OCI-LY1 (cell line): ENCODE data around the gene CRYAB.

ENCODE experiments used
- H2AFZ ChIP-seq: fragments of 200-600 bp; sonication (generic), shearing (Covaris generic); 2 replicates; pipeline ENCODE4 v1.6.0; 2014; ENCODE audit warnings: antibody characterized with exemption, mild to moderate bottlenecking, low read length
- H3F3A ChIP-seq: fragments of 200-600 bp; sonication (generic), shearing (Covaris generic); 2 replicates; pipeline ENCODE4 v1.6.0; 2014; ENCODE audit warnings: mild to moderate bottlenecking, antibody characterized with exemption, low read length, moderate library complexity; ENCODE audit not compliant: insufficient read depth
- H3K27ac ChIP-seq: fragments of 200-600 bp; sonication (generic); 2 replicates; pipeline ENCODE4 v1.5.1; 2014; ENCODE audit warnings: low read length, mixed run types, mild to moderate bottlenecking, low read depth; ENCODE audit not compliant: poor library complexity, severe bottlenecking
- H3K27me3 ChIP-seq: fragments of 200-600 bp; sonication (generic); 2 replicates; pipeline ENCODE4 v1.6.0; 2014; ENCODE audit warnings: antibody characterized with exemption, mild to moderate bottlenecking, low read length, moderate library complexity; ENCODE audit not compliant: insufficient read depth
- H3K36me3 ChIP-seq: fragments of 200-600 bp; sonication (generic); 2 replicates; pipeline ENCODE4 v1.6.1; 2014; ENCODE audit warnings: mild to moderate bottlenecking, antibody characterized with exemption, low read length, moderate library complexity, mixed read lengths; ENCODE audit not compliant: insufficient read depth
- H3K4me1 ChIP-seq: fragments of 200-600 bp; sonication (generic); 2 replicates; pipeline ENCODE4 v1.5.1; 2014; ENCODE audit warnings: mild to moderate bottlenecking, low read length, moderate library complexity; ENCODE audit not compliant: insufficient read depth, severe bottlenecking
- H3K4me2 ChIP-seq: fragments of 200-600 bp; sonication (generic), shearing (Covaris generic); 2 replicates; pipeline ENCODE4 v1.6.1; 2014; ENCODE audit warnings: low read length
- H3K4me3 ChIP-seq: fragments of 200-600 bp; sonication (generic); 2 replicates; pipeline ENCODE4 v1.5.1; 2014; ENCODE audit warnings: low read length, low read depth, mild to moderate bottlenecking, mixed read lengths; ENCODE audit not compliant: poor library complexity, severe bottlenecking
- H3K79me2 ChIP-seq: fragments of 200-600 bp; shearing (Covaris generic); 2 replicates; pipeline ENCODE4 v1.6.1; 2016; ENCODE audit warnings: mixed run types, low read length, mixed read lengths; ENCODE audit not compliant: insufficient read depth
- H3K9ac ChIP-seq: fragments of 200-600 bp; sonication (generic), shearing (Covaris generic); 2 replicates; pipeline ENCODE4 v1.6.1; 2014; ENCODE audit warnings: mild to moderate bottlenecking, low read length, mixed read lengths
- H3K9me2 ChIP-seq: fragments of 200-600 bp; sonication (generic), shearing (Covaris generic); 2 replicates; pipeline ENCODE4 v1.6.1; 2014; ENCODE audit warnings: low read depth, mild to moderate bottlenecking, low read length, mixed read lengths
- H3K9me3 ChIP-seq: fragments of 200-600 bp; shearing (Covaris generic); 2 replicates; pipeline ENCODE4 v1.6.1; 2014; ENCODE audit warnings: low read length, mixed read lengths
- H4K20me1 ChIP-seq: fragments of 200-600 bp; sonication (generic), shearing (Covaris generic); 2 replicates; pipeline ENCODE4 v1.6.0; 2016; ENCODE audit warnings: mild to moderate bottlenecking, low read length; ENCODE audit not compliant: insufficient read depth
- EZH2 ChIP-seq: fragments of 200-600 bp; sonication (generic), shearing (Covaris generic); IDR thresholded peaks from 2 replicates; pipeline ENCODE4 v1.8.0; 2017; ENCODE audit warnings: borderline replicate concordance, mixed run types, mild to moderate bottlenecking, antibody characterized with exemption, low read length, moderate library complexity, mixed read lengths
- TF ChIP-seq, protein P1 (sequence below): fragments of 200-600 bp; sonication (generic), shearing (Covaris generic); IDR thresholded peaks from 2 replicates; pipeline ENCODE4 v1.5.1; 2017; ENCODE audit warnings: mild to moderate bottlenecking, antibody characterized with exemption, low read length, moderate library complexity, mixed read lengths

The CRYAB gene

DNA sequence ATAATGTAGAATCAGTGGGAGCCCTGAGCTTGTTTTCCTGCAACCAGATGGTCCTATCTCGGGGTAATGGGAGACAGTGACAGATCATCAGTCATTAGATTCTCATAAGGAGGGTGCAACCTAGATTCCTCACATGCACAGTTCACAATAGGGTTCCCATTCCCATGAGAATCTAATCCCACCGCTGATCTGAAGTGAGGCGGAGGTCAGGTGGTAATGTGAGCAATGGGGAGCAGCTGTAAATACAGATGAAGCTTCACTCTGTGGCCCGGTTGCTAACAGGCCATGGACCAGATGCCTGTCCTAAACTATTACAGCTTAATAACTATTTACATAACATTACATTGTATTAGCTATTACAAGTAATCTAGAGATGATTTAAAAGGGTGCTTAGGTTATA, 42.6 kb upstream of the CRYAB start:
- H3F3A ChIP-seq: no peaks in the 10 kb centered on the region
- H2AFZ ChIP-seq: no peak overlapping the region
- no peak overlapping the region for H3K4me2 ChIP-seq
- no peaks in the 10 kb centered on the region for H3K4me1 ChIP-seq
- no peaks in the 10 kb centered on the region for H3K9me2 ChIP-seq
- H3K9me3 ChIP-seq: peaks cover 7% of the 10 kb centered on the region; the same call in 1 of the 2 replicates
- H3K79me2 ChIP-seq: no peaks in the 10 kb centered on the region; the same call in 1 of the 2 replicates
- TF ChIP-seq, protein P1, sequence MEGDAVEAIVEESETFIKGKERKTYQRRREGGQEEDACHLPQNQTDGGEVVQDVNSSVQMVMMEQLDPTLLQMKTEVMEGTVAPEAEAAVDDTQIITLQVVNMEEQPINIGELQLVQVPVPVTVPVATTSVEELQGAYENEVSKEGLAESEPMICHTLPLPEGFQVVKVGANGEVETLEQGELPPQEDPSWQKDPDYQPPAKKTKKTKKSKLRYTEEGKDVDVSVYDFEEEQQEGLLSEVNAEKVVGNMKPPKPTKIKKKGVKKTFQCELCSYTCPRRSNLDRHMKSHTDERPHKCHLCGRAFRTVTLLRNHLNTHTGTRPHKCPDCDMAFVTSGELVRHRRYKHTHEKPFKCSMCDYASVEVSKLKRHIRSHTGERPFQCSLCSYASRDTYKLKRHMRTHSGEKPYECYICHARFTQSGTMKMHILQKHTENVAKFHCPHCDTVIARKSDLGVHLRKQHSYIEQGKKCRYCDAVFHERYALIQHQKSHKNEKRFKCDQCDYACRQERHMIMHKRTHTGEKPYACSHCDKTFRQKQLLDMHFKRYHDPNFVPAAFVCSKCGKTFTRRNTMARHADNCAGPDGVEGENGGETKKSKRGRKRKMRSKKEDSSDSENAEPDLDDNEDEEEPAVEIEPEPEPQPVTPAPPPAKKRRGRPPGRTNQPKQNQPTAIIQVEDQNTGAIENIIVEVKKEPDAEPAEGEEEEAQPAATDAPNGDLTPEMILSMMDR: no peak
- no peak for TF ChIP-seq EZH2
- H4K20me1 ChIP-seq: no peaks in the 10 kb centered on the region
- H3K27ac ChIP-seq: no peak overlapping the region
- no peaks in the 10 kb centered on the region for H3K27me3 ChIP-seq
- peaks cover 4% of the 10 kb centered on the region; the same call in 1 of the 2 replicates for H3K36me3 ChIP-seq
- H3K4me3 ChIP-seq: no peak overlapping the region
- H3K9ac ChIP-seq: no peak overlapping the region

DNA sequence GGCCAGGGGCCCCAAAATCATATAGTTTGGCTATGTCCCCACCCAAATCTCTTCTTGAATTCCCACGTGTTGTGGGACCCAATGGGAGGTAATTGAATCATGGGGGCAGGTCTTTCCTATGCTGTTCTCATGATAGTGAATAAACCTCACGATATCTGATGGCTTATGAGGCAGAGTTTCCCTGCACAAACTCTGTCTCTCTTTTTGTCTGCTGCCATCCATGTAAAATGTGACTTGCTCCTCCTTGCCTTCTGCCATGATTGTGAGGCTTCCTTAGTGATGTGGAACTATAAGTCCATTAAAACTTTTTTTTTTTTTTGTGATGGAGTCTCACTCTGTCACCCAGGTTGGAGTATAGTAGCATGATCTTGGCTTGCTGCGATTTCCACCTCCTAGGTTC, 40.0 kb upstream of the CRYAB start:
- Histone ChIP-seq H3K9me3 (peaks cover 7% of the 10 kb centered on the region; the same call in 1 of the 2 replicates), H3K27me3 (no peaks in the 10 kb centered on the region), H3K4me3 (no peak overlapping the region), H3F3A (no peaks in the 10 kb centered on the region), H3K27ac (no peak overlapping the region), H3K4me2 (no peak overlapping the region), H3K4me1 (no peaks in the 10 kb centered on the region), H3K9me2 (no peaks in the 10 kb centered on the region), H2AFZ (no peak overlapping the region), H3K9ac (no peak overlapping the region), H4K20me1 (no peaks in the 10 kb centered on the region), H3K36me3 (peaks cover 4% of the 10 kb centered on the region; the same call in 1 of the 2 replicates), H3K79me2 (no peaks in the 10 kb centered on the region; the same call in 1 of the 2 replicates)
- TF ChIP-seq, protein P1: no peak
- no peak for TF ChIP-seq EZH2

GRCh38 chr11:111949519-111950426, 38.2 kb upstream of the CRYAB start:
- Histone ChIP-seq H3F3A (no peaks in the 10 kb centered on the region), H3K36me3 (peaks cover 4% of the 10 kb centered on the region; the same call in 1 of the 2 replicates), H4K20me1 (no peaks in the 10 kb centered on the region), H3K9ac (no peak overlapping the region), H2AFZ (no peak overlapping the region), H3K27ac (no peak overlapping the region), H3K4me3 (no peak overlapping the region), H3K4me1 (no peaks in the 10 kb centered on the region), H3K27me3 (no peaks in the 10 kb centered on the region), H3K9me3 (peaks cover 7% of the 10 kb centered on the region; the same call in 1 of the 2 replicates), H3K9me2 (no peaks in the 10 kb centered on the region), H3K79me2 (no peaks in the 10 kb centered on the region; the same call in 1 of the 2 replicates), H3K4me2 (no peak overlapping the region)
- TF ChIP-seq, protein P1: no peak
- TF ChIP-seq EZH2: no peak
